Endothelial cell of umbilical vein (primary cell): ENCODE measurements around the gene ACTN1. TPM values are rescaled to one million over a fixed set of nuclear protein-coding genes. Genes with fewer than 3 reads are reported as not detected.

Source experiments
- BruUV-seq: library from RNA; stranded (reverse); fragments of 400-500 nt; replicated peaks from 2 replicates; lab custom pipeline; 2021; lab: Mats Ljungman, UMichigan
- CTCF ChIA-PET: fragments of 300-600, 350-600 bp; sonication (Branson Sonifier 250); formaldehyde crosslinking; loops from one replicate; lab custom pipeline; 2021; ENCODE audit warnings: antibody characterized with exemption, inconsistent platforms; lab: Charles Lee
- POLR2A ChIA-PET: fragments of 300-600, 350-600 bp; sonication (Branson Sonifier 250); formaldehyde crosslinking; loops from one replicate; lab custom pipeline; 2021; ENCODE audit warnings: antibody characterized with exemption, inconsistent platforms; lab: Charles Lee
- DNase-seq: peaks from one replicate; pipeline ENCODE4 v3.0.0-alpha.2; 2011; ENCODE audit warnings: low read depth, low spot score
- FAIRE-seq: peaks from 2 replicates; lab custom pipeline; 2011; peaks lifted over from hg19 to GRCh38; lab: Jason Lieb, UNC
- H2AFZ ChIP-seq: 2 replicates; pipeline ENCODE4 v1.6.0; 2012; ENCODE audit warnings: low read depth, low read length, control low read depth, inconsistent platforms
- H3K27ac ChIP-seq: 2 replicates; pipeline ENCODE4 v1.5.1; 2011; ENCODE audit warnings: low read depth, mild to moderate bottlenecking, control low read depth, low read length, moderate library complexity; ENCODE audit not compliant: insufficient read depth
- H3K27me3 ChIP-seq, 2 experiments: 2 replicates each; pipeline versions ENCODE4 v1.6.0 to v1.6.1; 2011; ENCODE audit warnings: low read length in 2 of 2, mixed read lengths in 1 of 2; ENCODE audit not compliant: control insufficient read depth in 2 of 2, insufficient read depth in 2 of 2
- H3K36me3 ChIP-seq, 2 experiments: 2 replicates in 1 of 2; 3 replicates in 1 of 2; pipeline ENCODE4 v1.5.1; 2011; ENCODE audit warnings: low read length in 2 of 2, mild to moderate bottlenecking in 1 of 2, moderate library complexity in 1 of 2; ENCODE audit not compliant: control insufficient read depth in 2 of 2, insufficient read depth in 2 of 2; ENCODE audit errors: extremely low read depth in 1 of 2
- H3K4me1 ChIP-seq: 3 replicates; pipeline ENCODE4 v1.5.1; 2011; ENCODE audit warnings: mild to moderate bottlenecking, low read length; ENCODE audit not compliant: control insufficient read depth, insufficient read depth; ENCODE audit errors: extremely low read depth
- H3K4me2 ChIP-seq: 2 replicates; pipeline ENCODE4 v1.6.1; 2011; ENCODE audit warnings: low read length, control low read depth, mixed read lengths; ENCODE audit not compliant: insufficient read depth
- H3K4me3 ChIP-seq, 3 experiments: fragments of 200-600 bp in 1 of 3; sonication (generic), shearing (Covaris generic) in 1 of 3; replicated peaks in 1 of 3; 2 replicates each; pipeline ENCODE4 v1.5.1; 2011 to 2016; ENCODE audit warnings: control low read depth in 3 of 3, low read length in 3 of 3, mild to moderate bottlenecking in 2 of 3, inconsistent platforms in 1 of 3, low read depth in 1 of 3, moderate library complexity in 1 of 3; ENCODE audit not compliant: insufficient read depth in 1 of 3
- H3K79me2 ChIP-seq: 2 replicates; pipeline ENCODE4 v1.6.0; 2012; ENCODE audit warnings: low read length, inconsistent platforms; ENCODE audit not compliant: control insufficient read depth, insufficient read depth
- H3K9ac ChIP-seq: replicated peaks from 2 replicates; pipeline ENCODE3; 2011; ENCODE audit warnings: low read length, control low read depth; ENCODE audit not compliant: insufficient read depth; ENCODE audit errors: extremely low read depth
- H3K9me1 ChIP-seq: replicated peaks from 3 replicates; pipeline ENCODE4 v1.6.0; 2011; ENCODE audit warnings: mild to moderate bottlenecking, low read length; ENCODE audit not compliant: control insufficient read depth, insufficient read depth; ENCODE audit errors: extremely low read depth
- H3K9me3 ChIP-seq: replicated peaks from 2 replicates; pipeline ENCODE4 v1.5.1; 2012; ENCODE audit warnings: low read length, inconsistent platforms; ENCODE audit not compliant: control insufficient read depth, insufficient read depth
- H4K20me1 ChIP-seq: replicated peaks from 2 replicates; pipeline ENCODE3; 2011; ENCODE audit warnings: mild to moderate bottlenecking, low read length; ENCODE audit not compliant: control insufficient read depth, insufficient read depth; ENCODE audit errors: extremely low read depth
- CTCF ChIP-seq, 2 donors: IDR thresholded peaks; 1 replicate in 1 of 2; 2 replicates in 1 of 2; pipeline ENCODE4 v1.5.1; 2011; ENCODE audit warnings: low read length in 2 of 2, mild to moderate bottlenecking in 2 of 2, moderate library complexity in 2 of 2, control low read depth in 1 of 2, inconsistent platforms in 1 of 2, low read depth in 1 of 2; ENCODE audit not compliant: insufficient read depth in 1 of 2; ENCODE audit errors: extremely low read depth in 1 of 2
- EZH2 ChIP-seq: IDR thresholded peaks from 2 replicates; pipeline ENCODE4 v1.6.1; 2012; ENCODE audit warnings: borderline replicate concordance, low read depth, mild to moderate bottlenecking, moderate library complexity, low read length, inconsistent platforms; ENCODE audit not compliant: severe bottlenecking
- FOS ChIP-seq: IDR thresholded peaks from 2 replicates; pipeline ENCODE4 v1.6.1; 2011; ENCODE audit warnings: mild to moderate bottlenecking, low read length, moderate library complexity, borderline replicate concordance; ENCODE audit not compliant: insufficient read depth
- GATA2 ChIP-seq: IDR thresholded peaks from 2 replicates; pipeline ENCODE4 v1.7.0; 2011; ENCODE audit warnings: low read depth, mild to moderate bottlenecking, moderate library complexity, mixed read lengths, low read length; ENCODE audit not compliant: insufficient read length, insufficient read depth
- JUN ChIP-seq: IDR thresholded peaks from 2 replicates; pipeline ENCODE4 v1.6.1; 2011; ENCODE audit warnings: borderline replicate concordance, low read depth; ENCODE audit not compliant: insufficient read length, insufficient read depth
- MAX ChIP-seq: IDR thresholded peaks from 2 replicates; pipeline ENCODE4 v1.6.1; 2011; ENCODE audit not compliant: insufficient read depth, insufficient read length
- MYC ChIP-seq: IDR thresholded peaks from one replicate; pipeline ENCODE4 v1.6.1; 2011; ENCODE audit warnings: mild to moderate bottlenecking, low read depth, low read length
- POLR2A ChIP-seq: IDR thresholded peaks from 2 replicates; pipeline ENCODE4 v1.6.1; 2012; ENCODE audit warnings: low read depth, mild to moderate bottlenecking, control low read depth, low read length
- POLR2AphosphoS5 ChIP-seq: IDR thresholded peaks from 2 replicates; pipeline ENCODE4 v1.6.1; 2012; ENCODE audit warnings: low read depth, mild to moderate bottlenecking, control low read depth, low read length, moderate library complexity; ENCODE audit not compliant: insufficient read depth
- dilution Hi-C: fragments of 300-500 bp; cut with MboI; formaldehyde crosslinking; loops from one replicate; pipeline ENCODE4 v1.15.0; 2019; ENCODE audit warnings: low sequenced_read_pairs; ENCODE audit not compliant: extremely low pct_ligation_motif_present
- intact Hi-C: fragments of 100-400 bp; cut with micrococcal nuclease; formaldehyde crosslinking; loops from one replicate; pipeline ENCODE4 v1.10.0; 2022
- polyA plus RNA-seq, 4 experiments: library from polyadenylated mRNA; depleted of rRNA in 3 of 4; stranded (reverse) in 3 of 4; unstranded in 1 of 4; fragments of >200 nt; gene quantifications; 2 replicates each; pipeline versions ENCODE4 v1.2.1 to v1.2.3, GENCODE V29; 2011 to 2012; ENCODE audit warnings: missing spikeins in 1 of 4
- total RNA-seq: library from RNA; stranded (reverse); gene quantifications from 2 replicates; pipeline ENCODE4 v1.2.3, GENCODE V29; 2021

The ACTN1 gene
- total and polyA plus RNA-seq, 2 donors (not counting 3 experiments of a cell fraction or from before 2014, with no cell fraction given), result 442 to 463 TPM

- intact Hi-C loops (no loop called here), dilution Hi-C loops (no loop called here)
- no TSS peak for BruUV-seq
- no peaks in the 10 kb centered on the region for H3K79me2 ChIP-seq
- H3K4me3 ChIP-seq, result no peak overlapping the region
- H3K27me3 ChIP-seq, result no peaks in the 10 kb centered on the region
- H4K20me1 ChIP-seq, result no peaks in the 10 kb centered on the region
- no peak overlapping the region for H3K9ac ChIP-seq
- ChIA-PET POLR2A (no interaction called here), CTCF (no interaction called here)
- no peak for FAIRE-seq
- no peaks in the 10 kb centered on the region for H3K9me3 ChIP-seq
- TF ChIP-seq FOS (no peak), EZH2 (no peak), GATA2 (no peak), MYC (no peak), POLR2A (no peak), JUN (no peak), POLR2AphosphoS5 (no peak), CTCF (IDR thresholded peaks at IDR 0.05; ENCODE audit: extremely low read depth in 1 of 2, insufficient read depth in 1 of 2, low read depth in 1 of 2, low read length in 2 of 2) (no peak), MAX (no peak)
- no peak overlapping the region for H3K4me2 ChIP-seq
- H3K4me1 ChIP-seq, result peaks cover 8% of the 10 kb centered on the region
- no peak for DNase-seq
- no peaks in the 10 kb centered on the region for H3K9me1 ChIP-seq
- H2AFZ ChIP-seq, result no peak overlapping the region
- no peak overlapping the region for H3K27ac ChIP-seq
- peaks cover 54 to 81% of the 10 kb centered on the region in 2 experiments for H3K36me3 ChIP-seq
Observed at GRCh38 chr14:68879321-68879781, 99.8 kb downstream of the ACTN1 start.
